ENCODE results near the gene HES3.

Gene HES3

DNA sequence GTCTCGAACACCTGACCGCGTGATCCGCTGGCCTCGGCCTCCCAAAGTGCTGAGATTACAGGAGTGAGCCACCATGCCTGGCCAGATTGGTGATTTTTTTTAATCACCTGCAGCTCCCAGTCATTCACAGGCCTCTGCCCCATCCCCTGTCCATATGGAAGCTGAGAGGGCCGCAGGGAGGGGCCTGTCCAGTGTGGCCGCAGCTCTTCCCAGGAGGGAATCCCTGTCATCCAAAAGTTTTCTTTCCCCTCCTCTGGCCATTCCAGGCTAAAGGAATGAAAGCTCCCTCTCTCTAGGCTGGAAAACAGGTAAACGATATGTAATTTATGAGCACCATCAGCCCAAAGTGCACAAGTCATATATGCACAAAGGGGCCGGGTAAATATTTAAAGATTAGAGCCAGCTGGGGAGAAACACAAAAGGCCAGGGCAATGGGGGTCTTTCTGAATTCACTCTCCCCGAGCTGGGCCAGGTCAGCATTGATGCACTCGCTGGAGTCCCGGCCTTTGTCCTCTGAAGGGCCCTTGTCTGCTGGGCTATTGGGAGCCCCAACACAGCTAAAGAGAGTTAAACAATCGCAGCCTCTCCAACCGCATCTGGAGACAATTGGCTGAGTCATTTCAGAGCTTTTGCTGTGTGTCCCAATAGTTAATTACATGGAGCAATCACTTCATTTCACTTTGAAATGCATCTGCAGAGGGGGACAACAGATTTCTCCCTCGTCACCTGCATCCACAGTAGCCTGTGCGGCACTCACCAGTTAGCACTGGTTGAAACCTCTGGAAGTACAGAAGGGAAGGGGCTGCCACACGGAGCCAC lies 3.8 kb upstream of the HES3 start:
- no peaks in the 10 kb centered on the region for H3K27me3 ChIP-seq (ENCODE audit: low read length)
- no peaks in the 10 kb centered on the region for H3K9me3 ChIP-seq (ENCODE audit: insufficient read depth, low read length)
- no peak overlapping the region for H3K9ac ChIP-seq (ENCODE audit: low read length)
- no peaks in the 10 kb centered on the region for H3F3A ChIP-seq (ENCODE audit: insufficient read depth)
- TF ChIP-seq, protein P1, sequence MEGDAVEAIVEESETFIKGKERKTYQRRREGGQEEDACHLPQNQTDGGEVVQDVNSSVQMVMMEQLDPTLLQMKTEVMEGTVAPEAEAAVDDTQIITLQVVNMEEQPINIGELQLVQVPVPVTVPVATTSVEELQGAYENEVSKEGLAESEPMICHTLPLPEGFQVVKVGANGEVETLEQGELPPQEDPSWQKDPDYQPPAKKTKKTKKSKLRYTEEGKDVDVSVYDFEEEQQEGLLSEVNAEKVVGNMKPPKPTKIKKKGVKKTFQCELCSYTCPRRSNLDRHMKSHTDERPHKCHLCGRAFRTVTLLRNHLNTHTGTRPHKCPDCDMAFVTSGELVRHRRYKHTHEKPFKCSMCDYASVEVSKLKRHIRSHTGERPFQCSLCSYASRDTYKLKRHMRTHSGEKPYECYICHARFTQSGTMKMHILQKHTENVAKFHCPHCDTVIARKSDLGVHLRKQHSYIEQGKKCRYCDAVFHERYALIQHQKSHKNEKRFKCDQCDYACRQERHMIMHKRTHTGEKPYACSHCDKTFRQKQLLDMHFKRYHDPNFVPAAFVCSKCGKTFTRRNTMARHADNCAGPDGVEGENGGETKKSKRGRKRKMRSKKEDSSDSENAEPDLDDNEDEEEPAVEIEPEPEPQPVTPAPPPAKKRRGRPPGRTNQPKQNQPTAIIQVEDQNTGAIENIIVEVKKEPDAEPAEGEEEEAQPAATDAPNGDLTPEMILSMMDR (IDR thresholded peaks at IDR 0.05; ENCODE audit: insufficient read depth, low read length, poor library complexity, severe bottlenecking) = no peak
- no peak for TF ChIP-seq EZH2phosphoT487 (conservative IDR thresholded peaks at IDR 0.05; ENCODE audit: low read length)
- H3K27ac ChIP-seq (ENCODE audit: low read depth, low read length) = no peak overlapping the region
- peaks cover 3% of the 10 kb centered on the region for H3K79me2 ChIP-seq (ENCODE audit: insufficient read depth, low read length)
- no peak overlapping the region for H2AFZ ChIP-seq (ENCODE audit: low read depth, low read length, severe bottlenecking)
- H3K36me3 ChIP-seq (ENCODE audit: low read length) = no peaks in the 10 kb centered on the region
- no peaks in the 10 kb centered on the region for H3K9me2 ChIP-seq (replicated peaks; ENCODE audit: insufficient read depth, low read length)
- H3K4me2 ChIP-seq (ENCODE audit: low read depth, low read length, poor library complexity, severe bottlenecking) = no peak overlapping the region
- H3K4me3 ChIP-seq (ENCODE audit: insufficient read depth, low read length, poor library complexity, severe bottlenecking) = no peak overlapping the region
- H4K20me1 ChIP-seq (ENCODE audit: low read depth, low read length) = no peaks in the 10 kb centered on the region

DNA sequence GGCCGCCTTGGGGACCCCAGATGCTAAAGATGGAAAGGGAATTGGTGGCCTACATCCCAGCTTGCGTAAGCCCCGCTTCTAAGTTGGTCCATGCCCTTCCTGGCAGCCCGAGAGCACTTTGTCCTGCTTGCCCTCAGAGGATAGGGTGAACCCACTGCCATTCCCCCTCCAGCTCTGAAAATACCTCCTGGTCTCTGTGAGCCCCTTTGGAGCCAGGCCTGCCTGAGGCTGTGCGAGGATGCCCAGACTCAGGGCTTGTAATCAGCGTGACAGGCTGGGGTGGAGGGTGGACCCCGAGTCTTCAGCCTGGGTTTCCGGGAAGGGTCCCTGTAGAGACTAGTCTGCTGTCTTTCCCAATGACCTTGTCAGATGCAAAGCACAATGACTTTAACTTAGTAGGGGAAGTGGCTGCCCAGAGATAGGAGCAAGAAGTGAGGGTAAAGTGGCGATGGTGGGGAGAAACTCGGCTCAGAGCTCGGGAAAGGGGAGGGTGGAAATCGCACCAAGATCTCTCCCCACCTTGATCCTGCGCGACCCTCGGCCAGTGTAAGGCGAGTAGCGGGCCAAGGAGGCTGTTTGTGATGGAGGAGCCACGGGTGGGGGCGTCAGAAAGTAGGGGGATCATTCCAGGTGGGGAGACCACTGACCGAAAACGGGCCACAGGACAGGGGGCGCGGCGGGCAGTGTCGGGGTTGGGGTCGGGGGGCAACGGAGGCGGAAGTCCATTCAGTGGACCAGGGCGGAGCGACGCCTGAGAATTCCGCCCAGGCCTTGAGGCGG lies 2.7 kb upstream of the HES3 start:
- H3K9me2 ChIP-seq (replicated peaks; ENCODE audit: insufficient read depth, low read length) = no peaks in the 10 kb centered on the region
- no peaks in the 10 kb centered on the region for H3K36me3 ChIP-seq (ENCODE audit: low read length)
- H3K4me2 ChIP-seq (ENCODE audit: low read depth, low read length, poor library complexity, severe bottlenecking) = no peak overlapping the region
- H3F3A ChIP-seq (ENCODE audit: insufficient read depth) = no peaks in the 10 kb centered on the region
- H3K27ac ChIP-seq (ENCODE audit: low read depth, low read length) = no peak overlapping the region
- H3K27me3 ChIP-seq (ENCODE audit: low read length) = no peaks in the 10 kb centered on the region
- no peak overlapping the region for H3K9ac ChIP-seq (ENCODE audit: low read length)
- H2AFZ ChIP-seq (ENCODE audit: low read depth, low read length, severe bottlenecking) = no peak overlapping the region
- no peaks in the 10 kb centered on the region for H3K79me2 ChIP-seq (ENCODE audit: insufficient read depth, low read length)
- H3K4me3 ChIP-seq (ENCODE audit: insufficient read depth, low read length, poor library complexity, severe bottlenecking) = no peak overlapping the region
- no peaks in the 10 kb centered on the region for H4K20me1 ChIP-seq (ENCODE audit: low read depth, low read length)
- no peak for TF ChIP-seq EZH2phosphoT487 (conservative IDR thresholded peaks at IDR 0.05; ENCODE audit: low read length)
- TF ChIP-seq, protein P1 (IDR thresholded peaks at IDR 0.05; ENCODE audit: insufficient read depth, low read length, poor library complexity, severe bottlenecking) = no peak
- no peaks in the 10 kb centered on the region for H3K9me3 ChIP-seq (ENCODE audit: insufficient read depth, low read length)

- no peak overlapping the region for H3K27ac ChIP-seq (ENCODE audit: low read depth, low read length)
- H4K20me1 ChIP-seq (ENCODE audit: low read depth, low read length) = no peaks in the 10 kb centered on the region
These were observed 1.9 kb upstream of the HES3 start for GRCh38 chr1:6241887-6242740.

More at GRCh38 chr1:6241887-6242740, 1.9 kb upstream of the HES3 start:
- no peaks in the 10 kb centered on the region for H3K79me2 ChIP-seq (ENCODE audit: insufficient read depth, low read length)
- H3F3A ChIP-seq (ENCODE audit: insufficient read depth) = no peaks in the 10 kb centered on the region
- H3K4me2 ChIP-seq (ENCODE audit: low read depth, low read length, poor library complexity, severe bottlenecking) = no peak overlapping the region
- H3K9ac ChIP-seq (ENCODE audit: low read length) = no peak overlapping the region
- H3K27me3 ChIP-seq (ENCODE audit: low read length) = no peaks in the 10 kb centered on the region
- no peak overlapping the region for H2AFZ ChIP-seq (ENCODE audit: low read depth, low read length, severe bottlenecking)
- TF ChIP-seq EZH2phosphoT487 (conservative IDR thresholded peaks at IDR 0.05; ENCODE audit: low read length) = 0 out of 2 replicates have a peak, but pooled peaks have one; percentile 32
- TF ChIP-seq, protein P1 (IDR thresholded peaks at IDR 0.05; ENCODE audit: insufficient read depth, low read length, poor library complexity, severe bottlenecking) = no peak
- H3K9me2 ChIP-seq (replicated peaks; ENCODE audit: insufficient read depth, low read length) = no peaks in the 10 kb centered on the region
- no peaks in the 10 kb centered on the region for H3K9me3 ChIP-seq (ENCODE audit: insufficient read depth, low read length)
- H3K36me3 ChIP-seq (ENCODE audit: low read length) = no peaks in the 10 kb centered on the region
- no peak overlapping the region for H3K4me3 ChIP-seq (ENCODE audit: insufficient read depth, low read length, poor library complexity, severe bottlenecking)
